Activated T-cell treated with anti-CD3 and anti-CD28 coated beads, Interleukin-2, amount 50 U/mL, for 72 hours (primary cell): ENCODE data around the gene ARHGAP32. TPM values are rescaled to one million over a fixed set of nuclear protein-coding genes. Genes with fewer than 3 reads are reported as not detected.
A peak's percentile ranks its signal among the peaks of the same experiment; 100 is the strongest.
"Not testable (repeated sequence)": the region's sequence is repeated elsewhere in the genome, so short reads cannot be mapped to it uniquely, and the experiment has no call there.

ENCODE experiments used
- ATAC-seq, 2 donors: fragments of 150-1000 bp; cut with Tn5 transposase; replicated peaks in 1 of 2; 2 replicates each; pipeline ENCODE4 v1.10.0; 2021; ENCODE audit warnings: moderate library complexity in 2 of 2, mild to moderate bottlenecking in 1 of 2
- DNase-seq, 2 donors: peaks; one replicate each; pipeline ENCODE4 v3.0.0; 2021 to 2022; ENCODE audit warnings: mixed read lengths in 1 of 2
- H3K27ac Mint-ChIP-seq: one replicate; pipeline ENCODE4 v1.8.0; 2022; ENCODE audit warnings: mild to moderate bottlenecking, moderate library complexity, mixed read lengths
- H3K27me3 Mint-ChIP-seq: one replicate; pipeline ENCODE4 v1.8.0; 2022; ENCODE audit warnings: low read depth, mixed read lengths
- H3K36me3 Mint-ChIP-seq, 2 donors: one replicate each; pipeline ENCODE4 v1.8.0; 2022; ENCODE audit warnings: mixed read lengths in 2 of 2, mild to moderate bottlenecking in 1 of 2; ENCODE audit not compliant: insufficient read depth in 2 of 2
- H3K4me1 Mint-ChIP-seq: one replicate; pipeline ENCODE4 v1.8.0; 2022; ENCODE audit warnings: low read depth, mixed read lengths
- H3K4me3 Mint-ChIP-seq, 2 donors: one replicate each; pipeline ENCODE4 v1.8.0; 2022; ENCODE audit warnings: mild to moderate bottlenecking in 2 of 2, mixed read lengths in 2 of 2, moderate library complexity in 2 of 2
- H3K9me3 Mint-ChIP-seq, 2 donors: one replicate each; pipeline ENCODE4 v1.8.0; 2022; ENCODE audit warnings: mixed read lengths in 2 of 2
- total RNA-seq, 2 donors: library from RNA; stranded (reverse); gene quantifications; one replicate each; pipeline ENCODE4 v1.2.3, GENCODE V29; 2022

The ARHGAP32 gene
- total RNA-seq, 2 donors from 2014 or later, result 10.9 TPM

DNA sequence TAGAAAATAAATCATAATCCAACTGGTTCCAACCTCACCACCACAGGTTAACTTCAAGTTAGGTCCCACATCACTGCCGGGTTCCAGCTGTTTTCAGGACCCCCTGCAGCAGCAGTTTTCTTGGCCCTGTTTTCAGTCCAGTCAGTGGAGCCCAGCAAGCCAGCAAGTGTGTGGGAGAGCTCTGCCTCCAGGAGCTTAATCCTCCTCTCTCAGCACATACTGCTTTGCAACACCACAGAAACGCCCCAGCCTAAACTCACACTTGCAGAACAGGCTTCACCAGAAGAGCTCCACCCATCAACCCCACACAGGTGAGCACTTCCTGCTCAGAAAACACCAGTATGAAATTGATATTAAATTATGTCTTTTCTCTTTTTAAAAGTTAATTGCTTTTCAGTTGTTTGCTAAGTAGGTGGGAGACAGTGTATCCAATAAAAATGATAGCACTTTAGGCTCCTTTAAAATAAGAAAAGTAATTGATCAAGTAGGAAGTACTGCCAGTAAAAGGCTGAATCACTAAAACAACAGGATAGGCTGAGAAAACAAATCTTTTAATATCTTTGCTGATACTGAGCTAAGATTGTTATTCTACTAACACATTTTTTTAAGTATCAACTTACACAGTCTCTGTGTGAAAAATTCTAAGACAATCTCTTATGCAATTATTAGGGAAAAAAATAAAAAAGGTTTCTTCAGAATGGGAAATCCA is 168.0 kb downstream of the ARHGAP32 start:
- H3K9me3 Mint-ChIP-seq, result no peaks in the 10 kb centered on the region
- H3K27me3 Mint-ChIP-seq, result no peaks in the 10 kb centered on the region
- ATAC-seq (no peak), DNase-seq (no peak)
- no peak overlapping the region for H3K4me3 Mint-ChIP-seq
- no peak overlapping the region for H3K27ac Mint-ChIP-seq
- peaks cover 14% of the 10 kb centered on the region for H3K4me1 Mint-ChIP-seq
- H3K36me3 Mint-ChIP-seq, result no peaks in the 10 kb centered on the region

GRCh38 chr11:129021295-129021694 is 170.8 kb downstream of the ARHGAP32 start:
- H3K27ac Mint-ChIP-seq, result no peak overlapping the region
- no peak for ATAC-seq
- DNase-seq, result no peak
- peaks cover 14% of the 10 kb centered on the region for H3K4me1 Mint-ChIP-seq
- no peaks in the 10 kb centered on the region for H3K9me3 Mint-ChIP-seq
- no peak overlapping the region for H3K4me3 Mint-ChIP-seq
- H3K27me3 Mint-ChIP-seq, result no peaks in the 10 kb centered on the region
- no peaks in the 10 kb centered on the region for H3K36me3 Mint-ChIP-seq

DNA sequence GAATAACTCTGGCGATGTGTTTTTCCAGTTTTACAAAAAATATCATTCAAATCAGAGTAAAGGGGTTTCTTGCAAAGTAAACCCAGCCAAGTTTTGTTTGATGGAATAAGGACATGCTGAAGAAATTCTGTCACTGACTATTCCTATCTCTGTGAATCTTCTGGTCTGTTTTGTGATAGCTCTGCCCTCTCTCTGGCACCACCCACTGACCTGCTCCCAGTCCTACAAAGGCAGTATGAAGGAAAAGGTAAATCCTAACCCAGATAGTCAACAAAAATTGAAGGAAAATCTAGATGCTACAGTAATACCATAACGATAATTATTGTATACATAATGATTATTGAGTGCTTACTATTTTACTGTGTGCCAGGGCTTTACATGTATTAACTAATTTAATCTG is 173.1 kb downstream of the ARHGAP32 start:
- DNase-seq (no peak), ATAC-seq (no peak)
- peaks cover 10% of the 10 kb centered on the region for H3K4me1 Mint-ChIP-seq
- H3K9me3 Mint-ChIP-seq, result no peaks in the 10 kb centered on the region
- no peak overlapping the region for H3K27ac Mint-ChIP-seq
- H3K4me3 Mint-ChIP-seq, result no peak overlapping the region
- H3K27me3 Mint-ChIP-seq, result no peaks in the 10 kb centered on the region
- H3K36me3 Mint-ChIP-seq, result no peaks in the 10 kb centered on the region

DNA sequence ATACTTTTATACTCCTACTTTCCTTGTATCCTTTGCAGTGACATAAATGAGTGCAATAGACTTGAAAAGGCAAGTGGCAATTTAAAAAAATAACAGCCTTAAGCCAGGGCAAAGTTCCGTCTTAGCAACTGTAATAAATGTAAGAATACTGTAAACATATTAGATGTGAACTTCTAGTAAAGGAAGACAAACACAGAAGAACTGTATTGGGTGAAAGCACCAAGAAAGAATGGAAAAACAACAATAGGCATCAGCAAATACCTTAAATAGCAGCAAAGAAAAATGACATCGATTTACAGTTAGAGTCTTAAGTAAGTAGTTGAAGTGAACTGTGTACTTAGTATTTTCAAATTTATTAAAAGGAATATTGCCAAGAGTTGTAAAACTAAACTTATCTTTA is 174.0 kb downstream of the ARHGAP32 start:
- Mint-ChIP-seq H3K27ac (no peak overlapping the region), H3K36me3 (no peaks in the 10 kb centered on the region), H3K9me3 (no peaks in the 10 kb centered on the region), H3K27me3 (no peaks in the 10 kb centered on the region), H3K4me3 (no peak overlapping the region), H3K4me1 (peaks cover 8% of the 10 kb centered on the region)
- no peak for ATAC-seq
- DNase-seq, result no peak

GRCh38 chr11:129013737-129014475 is 178.2 kb downstream of the ARHGAP32 start:
- Mint-ChIP-seq H3K27me3 (no peaks in the 10 kb centered on the region), H3K4me1 (no peaks in the 10 kb centered on the region), H3K4me3 (no peak overlapping the region), H3K9me3 (no peaks in the 10 kb centered on the region), H3K27ac (no peak overlapping the region), H3K36me3 (no peaks in the 10 kb centered on the region)
- ATAC-seq, result no peak
- no peak for DNase-seq

DNA sequence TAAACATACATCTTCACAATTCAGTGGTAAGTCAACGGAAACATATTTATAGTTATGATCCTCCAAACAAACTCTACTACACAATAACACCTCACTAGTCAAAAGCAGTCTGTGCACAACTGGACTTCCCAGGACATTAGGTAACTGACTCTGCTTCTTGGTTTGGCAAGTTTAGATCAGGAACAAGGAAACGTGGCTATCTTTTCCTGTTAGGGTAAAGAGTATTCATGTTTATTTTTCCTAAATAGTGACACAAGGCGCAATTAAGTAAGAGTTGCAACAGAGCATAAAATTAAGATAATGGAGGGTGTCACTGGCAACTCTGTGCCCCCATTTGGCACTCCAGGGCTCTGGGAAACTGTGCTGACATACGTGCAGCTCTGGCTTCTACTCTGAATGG is 179.2 kb downstream of the ARHGAP32 start:
- H3K4me3 Mint-ChIP-seq, result no peak overlapping the region
- H3K4me1 Mint-ChIP-seq, result no peaks in the 10 kb centered on the region
- H3K9me3 Mint-ChIP-seq, result no peaks in the 10 kb centered on the region
- H3K27me3 Mint-ChIP-seq, result no peaks in the 10 kb centered on the region
- no peak for ATAC-seq
- no peak for DNase-seq
- no peaks in the 10 kb centered on the region for H3K36me3 Mint-ChIP-seq
- no peak overlapping the region for H3K27ac Mint-ChIP-seq

- no peaks in the 10 kb centered on the region for H3K4me1 Mint-ChIP-seq
- H3K36me3 Mint-ChIP-seq, result peaks cover 5 to 6% of the 10 kb centered on the region in 2 donors
- ATAC-seq, result no peak
- no peak overlapping the region for H3K4me3 Mint-ChIP-seq
- H3K9me3 Mint-ChIP-seq, result peaks cover 6 to 7% of the 10 kb centered on the region in 2 donors
- no peak overlapping the region for H3K27ac Mint-ChIP-seq
- no peaks in the 10 kb centered on the region for H3K27me3 Mint-ChIP-seq
- no peak for DNase-seq
Observed at GRCh38 chr11:129006161-129006560, 186.0 kb downstream of the ARHGAP32 start.

DNA sequence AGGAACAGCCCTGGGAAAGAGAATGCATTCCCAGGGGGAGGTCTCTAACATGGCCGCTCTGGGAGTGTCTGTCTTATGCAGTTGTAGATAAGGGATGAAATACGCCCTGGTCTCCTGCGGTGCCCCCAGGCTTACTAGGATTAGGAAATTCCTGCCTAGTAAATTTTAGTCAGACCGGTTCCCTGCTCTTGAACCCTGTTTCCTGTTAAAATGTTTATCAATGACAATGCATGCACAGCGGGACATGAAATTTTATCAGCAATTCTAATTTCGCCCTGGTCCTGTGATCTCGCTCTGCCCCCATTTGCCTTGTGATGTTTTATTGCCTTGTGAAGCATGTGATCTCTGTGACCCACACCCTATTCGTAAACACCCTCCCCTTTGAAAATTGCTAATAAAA is 193.0 kb downstream of the ARHGAP32 start:
- DNase-seq, H3K4me1 Mint-ChIP-seq: not testable (repeated sequence)

GRCh38 chr11:128988242-128988970 is 203.7 kb downstream of the ARHGAP32 start:
- ATAC-seq (no peak), DNase-seq (no peak)
- Mint-ChIP-seq H3K27ac (no peak overlapping the region), H3K27me3 (no peaks in the 10 kb centered on the region), H3K36me3 (peaks cover 0 to 1% of the 10 kb centered on the region in 2 donors), H3K9me3 (peaks cover 0 to 2% of the 10 kb centered on the region in 2 donors), H3K4me3 (no peak overlapping the region), H3K4me1 (peaks cover 7% of the 10 kb centered on the region)

More for the DNA sequence above, 193.0 kb downstream of the ARHGAP32 start:
- H3K27ac Mint-ChIP-seq, H3K9me3 Mint-ChIP-seq, ATAC-seq, H3K27me3 Mint-ChIP-seq, H3K4me3 Mint-ChIP-seq: not testable (repeated sequence)
- H3K36me3 Mint-ChIP-seq, result peaks cover 9 to 15% of the 10 kb centered on the region in 2 donors

DNA sequence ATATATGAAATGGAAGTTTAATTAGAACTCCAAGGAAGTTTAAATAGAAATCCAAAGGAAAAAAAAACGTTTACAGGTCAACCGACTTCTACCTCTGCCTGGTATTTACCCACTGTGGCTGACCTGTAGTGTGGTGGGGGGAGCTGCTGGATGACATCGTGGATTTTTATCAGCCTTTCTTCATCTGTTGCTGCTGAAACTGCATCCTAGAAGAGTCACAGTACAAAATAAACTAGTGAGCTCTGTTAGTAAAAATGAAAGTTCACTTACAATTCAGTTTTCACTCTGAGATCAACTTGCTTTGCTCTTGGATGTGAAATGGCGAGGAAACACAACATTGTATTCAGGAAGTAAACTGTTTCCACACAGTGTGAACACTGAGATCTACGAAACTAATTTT is 206.2 kb downstream of the ARHGAP32 start:
- Mint-ChIP-seq H3K36me3 (no peaks in the 10 kb centered on the region), H3K4me3 (peak overlapping the region in 1 of 2 donors; percentile 15), H3K4me1 (peaks cover 7% of the 10 kb centered on the region), H3K27me3 (no peaks in the 10 kb centered on the region), H3K27ac (peak overlapping the region; percentile 30), H3K9me3 (peaks cover 0 to 2% of the 10 kb centered on the region in 2 donors)
- ATAC-seq (peak in 1 of 2 donors; percentile 58), DNase-seq (no peak)

- Mint-ChIP-seq H3K36me3 (no peaks in the 10 kb centered on the region), H3K27me3 (no peaks in the 10 kb centered on the region), H3K9me3 (no peaks in the 10 kb centered on the region), H3K27ac (no peak overlapping the region), H3K4me3 (no peak overlapping the region), H3K4me1 (peaks cover 7% of the 10 kb centered on the region)
- ATAC-seq (no peak), DNase-seq (no peak)
Observed at GRCh38 chr11:128983023-128983422, 209.1 kb downstream of the ARHGAP32 start.

DNA sequence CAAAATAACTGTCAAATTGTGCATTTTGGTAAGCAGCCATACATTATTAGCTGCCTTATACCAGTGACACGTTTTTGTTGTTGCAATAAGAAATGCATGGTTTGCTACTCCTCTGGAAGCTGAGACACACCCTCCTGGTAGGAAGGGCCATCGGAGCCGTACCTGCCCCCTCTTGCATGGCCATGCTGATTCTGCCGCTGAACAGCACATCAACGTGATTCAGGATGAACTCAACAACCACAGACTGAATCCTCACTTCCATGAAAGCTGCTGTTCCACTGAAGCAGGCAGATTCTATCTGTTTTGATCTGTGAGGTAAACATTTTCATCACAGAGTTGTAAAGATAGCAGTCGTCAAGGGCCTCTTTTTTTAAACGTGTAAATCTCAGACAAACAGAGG is 210.9 kb downstream of the ARHGAP32 start:
- H3K27ac Mint-ChIP-seq, result no peak overlapping the region
- no peak overlapping the region for H3K4me3 Mint-ChIP-seq
- ATAC-seq (no peak), DNase-seq (no peak)
- no peaks in the 10 kb centered on the region for H3K27me3 Mint-ChIP-seq
- no peaks in the 10 kb centered on the region for H3K9me3 Mint-ChIP-seq
- peaks cover 6% of the 10 kb centered on the region for H3K4me1 Mint-ChIP-seq
- no peaks in the 10 kb centered on the region for H3K36me3 Mint-ChIP-seq

- no peaks in the 10 kb centered on the region for H3K27me3 Mint-ChIP-seq
- DNase-seq (no peak), ATAC-seq (peak in 1 of 2 donors; percentile 54)
- no peak overlapping the region for H3K27ac Mint-ChIP-seq
- H3K36me3 Mint-ChIP-seq, result peaks cover 0 to 4% of the 10 kb centered on the region in 2 donors
- peaks cover 13% of the 10 kb centered on the region for H3K4me1 Mint-ChIP-seq
- no peak overlapping the region for H3K4me3 Mint-ChIP-seq
- no peaks in the 10 kb centered on the region for H3K9me3 Mint-ChIP-seq
Observed at GRCh38 chr11:128970598-128971190, 221.4 kb downstream of the ARHGAP32 start.
